Sigmoid colon (tissue), 7 donors: ENCODE measurements around the gene SAP30BP. TPM values are rescaled to one million over a fixed set of nuclear protein-coding genes. Genes with fewer than 3 reads are reported as not detected.

Experiments used
- DNase-seq: peaks from one replicate; pipeline ENCODE4 v3.0.0-alpha.2; 2019
- H3K27ac ChIP-seq, 4 donors: fragments of 200-600 bp; sonication (generic); one replicate each; pipeline ENCODE4 v1.5.1; 2016 to 2019; ENCODE audit warnings: mild to moderate bottlenecking in 1 of 4
- H3K27me3 ChIP-seq, 3 donors: fragments of 200-600 bp; sonication (generic); one replicate each; pipeline ENCODE4 v1.5.1; 2019; ENCODE audit warnings: mild to moderate bottlenecking in 1 of 3
- H3K36me3 ChIP-seq, 4 donors: fragments of 200-600 bp; sonication (generic); one replicate each; pipeline ENCODE4 v1.5.1; 2016 to 2019
- H3K4me1 ChIP-seq, 4 donors: fragments of 200-600 bp; sonication (generic); one replicate each; pipeline ENCODE4 v1.5.1; 2017 to 2019
- H3K4me3 ChIP-seq, 4 donors: fragments of 200-600 bp; sonication (generic); one replicate each; pipeline ENCODE4 v1.5.1; 2017 to 2019; ENCODE audit warnings: mild to moderate bottlenecking in 2 of 4, moderate library complexity in 1 of 4
- H3K9me3 ChIP-seq, 4 donors: fragments of 200-600 bp in 3 of 4; sonication (generic) in 3 of 4; one replicate each; pipeline versions ENCODE4 v1.5.1 to v1.6.1; 2013 to 2019
- CTCF ChIP-seq, 4 experiments: fragments of 450-650 bp in 3 of 4; fragments of 200-600 bp in 1 of 4; IDR thresholded peaks; one replicate each; pipeline ENCODE4 v1.5.1; 2016 to 2019; ENCODE audit warnings: antibody characterized with exemption in 4 of 4, mild to moderate bottlenecking in 3 of 4, moderate library complexity in 2 of 4
- EP300 ChIP-seq, 4 donors: sonication (generic); formaldehyde crosslinking; IDR thresholded peaks; one replicate each; pipeline ENCODE4 v1.6.1; 2017; ENCODE audit warnings: antibody characterized with exemption in 4 of 4
- POLR2A ChIP-seq, 2 donors: fragments of 450-650 bp; IDR thresholded peaks; one replicate each; pipeline ENCODE4 v1.6.1; 2016; ENCODE audit warnings: antibody characterized with exemption in 2 of 2, mild to moderate bottlenecking in 2 of 2, moderate library complexity in 2 of 2
- POLR2AphosphoS5 ChIP-seq, 4 donors: sonication (generic); formaldehyde crosslinking; IDR thresholded peaks; one replicate each; pipeline ENCODE4 v1.6.1; 2017; ENCODE audit warnings: antibody characterized with exemption in 4 of 4
- WGBS, 2 donors: extraction: QIAGEN DNeasy Blood & Tissue Kit; methylation state at CpG; one replicate each; pipeline ENCODE4 v1.1.7; 2013; 5-methylcytosine and 5-hydroxymethylcytosine counted together
- intact Hi-C: fragments of 100-400 bp; cut with DNase I; formaldehyde crosslinking; loops from one replicate; pipeline ENCODE4 v1.15.1; 2023
- polyA plus RNA-seq, 3 donors: library from polyadenylated mRNA; stranded (reverse); fragments of 200-250 nt; gene quantifications; one replicate each; pipeline ENCODE4 v1.2.3, GENCODE V29; 2013
- total RNA-seq, 4 donors: library from RNA; depleted of rRNA; stranded (reverse); fragments of >200 nt; gene quantifications; one replicate each; pipeline ENCODE4 v1.1.0, GENCODE V29; 2016
- donor health status: healthy with polysubstance abuse.
- donor health status: Bipolar disorder and iron deficiency.
- donor health status: healthy.

Gene SAP30BP
- total and polyA plus RNA-seq, 7 donors: 53.2 to 96.9 (median 60.4) TPM

- peaks cover 0 to 37% (median 24%) of the 10 kb centered on the region in 4 donors for H3K4me1 ChIP-seq
- 88 to 89% methylated on average over 23 of the region's 23 CpGs for WGBS, 2 donors
- H3K4me3 ChIP-seq: no peak overlapping the region
- no peak for DNase-seq
- no peaks in the 10 kb centered on the region for H3K9me3 ChIP-seq
- TF ChIP-seq EP300 (IDR thresholded peaks at IDR 0.05): no peak
- no peak for TF ChIP-seq POLR2AphosphoS5 (IDR thresholded peaks at IDR 0.05)
- TF ChIP-seq POLR2A (IDR thresholded peaks at IDR 0.05): no peak
- no peak for TF ChIP-seq CTCF (IDR thresholded peaks at IDR 0.05)
- H3K27ac ChIP-seq: no peak overlapping the region
- intact Hi-C loops: no loop called here
- H3K36me3 ChIP-seq: peaks cover 0 to 3% (median 0%) of the 10 kb centered on the region in 4 donors
- H3K27me3 ChIP-seq: no peaks in the 10 kb centered on the region
Observed at GRCh38 chr17:75750661-75751423, 83.7 kb downstream of the SAP30BP start.

DNA sequence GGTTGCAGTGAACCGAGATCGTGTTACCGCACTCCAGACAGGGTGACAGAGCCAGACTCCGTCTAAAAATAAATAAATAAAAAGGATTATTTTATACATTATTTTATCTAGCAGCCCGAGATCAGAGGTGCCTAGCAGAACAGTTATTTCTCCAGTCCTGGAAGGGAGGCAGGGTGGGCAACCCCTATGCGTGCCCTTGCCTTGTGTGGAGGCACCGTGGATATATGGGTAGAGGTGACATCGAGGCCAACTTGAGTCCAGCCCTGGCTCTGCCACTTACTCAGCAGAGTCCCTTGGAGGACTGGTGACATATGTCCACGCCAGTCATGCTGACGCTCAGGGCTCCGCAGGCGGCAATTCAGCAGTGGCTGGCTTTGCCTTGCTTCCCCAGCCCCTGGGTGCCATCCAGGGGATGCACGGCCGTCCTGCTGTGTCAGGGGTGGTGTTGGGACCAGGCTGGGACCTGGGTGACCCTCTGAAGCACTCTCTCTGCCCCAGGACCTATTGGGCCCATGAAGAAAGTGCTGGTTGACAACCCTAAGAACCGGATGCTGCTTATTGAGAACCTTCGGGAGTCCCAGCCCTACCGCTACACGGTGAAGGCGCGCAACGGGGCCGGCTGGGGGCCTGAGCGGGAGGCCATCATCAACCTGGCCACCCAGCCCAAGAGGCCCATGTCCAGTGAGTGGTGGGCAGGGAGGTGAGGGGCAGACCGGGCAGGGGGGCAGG is 84.7 kb downstream of the SAP30BP start:
- H3K4me3 ChIP-seq: no peak overlapping the region
- H3K36me3 ChIP-seq: peaks cover 0 to 13% (median 1%) of the 10 kb centered on the region in 4 donors
- no peak overlapping the region for H3K27ac ChIP-seq
- intact Hi-C loops: no loop called here
- H3K27me3 ChIP-seq: no peaks in the 10 kb centered on the region
- no peak for DNase-seq
- WGBS, 2 donors: 85 to 86% methylated on average over 24 of the region's 24 CpGs
- H3K9me3 ChIP-seq: no peaks in the 10 kb centered on the region
- H3K4me1 ChIP-seq: peaks cover 0 to 37% (median 24%) of the 10 kb centered on the region in 4 donors
- TF ChIP-seq CTCF (IDR thresholded peaks at IDR 0.05): no peak
- no peak for TF ChIP-seq POLR2A (IDR thresholded peaks at IDR 0.05)
- TF ChIP-seq EP300 (IDR thresholded peaks at IDR 0.05): no peak
- no peak for TF ChIP-seq POLR2AphosphoS5 (IDR thresholded peaks at IDR 0.05)

GRCh38 chr17:75752405-75752709 is 85.2 kb downstream of the SAP30BP start:
- WGBS, 2 donors: 94 to 95% methylated on average over 10 of the region's 10 CpGs
- intact Hi-C loops: no loop called here
- peaks cover 0 to 37% (median 24%) of the 10 kb centered on the region in 4 donors for H3K4me1 ChIP-seq

DNA sequence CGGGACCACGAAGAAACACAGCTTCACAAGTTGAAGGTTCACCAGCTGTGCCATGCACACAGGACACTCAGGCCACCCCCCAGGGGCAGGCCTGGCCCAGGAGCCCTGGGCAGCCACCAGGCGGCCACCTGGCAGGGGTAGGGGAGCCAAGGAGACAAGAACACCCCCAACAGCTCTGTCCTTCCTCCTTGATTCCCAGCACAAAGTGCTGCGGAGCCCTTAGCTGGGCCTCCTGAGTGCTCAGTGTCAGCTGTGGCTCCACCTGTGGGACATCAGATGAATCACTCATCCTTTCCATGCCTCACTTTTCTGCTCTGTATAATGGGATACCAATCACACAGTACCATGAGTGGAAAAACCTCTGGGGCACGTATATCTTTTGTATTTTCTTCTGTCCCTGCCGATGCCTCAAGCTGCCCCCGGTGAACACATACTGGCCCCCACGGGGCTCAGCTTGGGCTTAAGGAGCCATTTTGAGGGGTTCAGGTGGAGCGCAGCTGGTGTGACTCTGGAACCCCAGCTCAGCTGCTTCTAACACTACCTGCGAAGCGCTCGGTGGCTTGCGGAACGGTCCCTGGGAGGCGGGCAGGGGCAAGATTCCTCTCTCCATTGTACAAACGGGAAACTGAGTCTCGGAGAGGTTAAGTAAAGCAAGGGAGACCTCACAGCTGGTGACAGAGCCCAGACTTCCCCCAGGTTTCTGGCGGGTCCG is 85.8 kb downstream of the SAP30BP start:
- Histone ChIP-seq H3K4me3 (peak overlapping the region; percentile 37 to 57 (median 50)), H3K27me3 (no peaks in the 10 kb centered on the region), H3K36me3 (peaks cover 0 to 25% (median 4%) of the 10 kb centered on the region in 4 donors), H3K4me1 (peaks cover 0 to 32% (median 22%) of the 10 kb centered on the region in 4 donors), H3K27ac (peak overlapping the region in 3 of 4 donors; percentile 71 to 77 (median 75)), H3K9me3 (no peaks in the 10 kb centered on the region)
- intact Hi-C loops: no loop called here
- TF ChIP-seq CTCF (IDR thresholded peaks at IDR 0.05) (no peak), POLR2A (IDR thresholded peaks at IDR 0.05) (no peak), POLR2AphosphoS5 (IDR thresholded peaks at IDR 0.05) (no peak), EP300 (IDR thresholded peaks at IDR 0.05) (no peak)
- no peak for DNase-seq
- WGBS, 2 donors: 74 to 84% methylated on average over 19 of the region's 19 CpGs

More at GRCh38 chr17:75752405-75752709, 85.2 kb downstream of the SAP30BP start:
- H3K36me3 ChIP-seq: peaks cover 0 to 19% (median 1%) of the 10 kb centered on the region in 4 donors
- no peak overlapping the region for H3K27ac ChIP-seq
- no peaks in the 10 kb centered on the region for H3K9me3 ChIP-seq
- DNase-seq: no peak
- H3K4me3 ChIP-seq: no peak overlapping the region
- H3K27me3 ChIP-seq: no peaks in the 10 kb centered on the region
- TF ChIP-seq POLR2AphosphoS5 (IDR thresholded peaks at IDR 0.05) (no peak), EP300 (IDR thresholded peaks at IDR 0.05) (no peak), POLR2A (IDR thresholded peaks at IDR 0.05) (no peak), CTCF (IDR thresholded peaks at IDR 0.05) (no peak)
